ENCODE measurements around the gene LMF1. TPM values are rescaled to one million over a fixed set of nuclear protein-coding genes. Genes with fewer than 3 reads are reported as not detected.

The LMF1 gene
- total RNA-seq, 1 experiment from 2014 or later = 10.9 TPM

DNA sequence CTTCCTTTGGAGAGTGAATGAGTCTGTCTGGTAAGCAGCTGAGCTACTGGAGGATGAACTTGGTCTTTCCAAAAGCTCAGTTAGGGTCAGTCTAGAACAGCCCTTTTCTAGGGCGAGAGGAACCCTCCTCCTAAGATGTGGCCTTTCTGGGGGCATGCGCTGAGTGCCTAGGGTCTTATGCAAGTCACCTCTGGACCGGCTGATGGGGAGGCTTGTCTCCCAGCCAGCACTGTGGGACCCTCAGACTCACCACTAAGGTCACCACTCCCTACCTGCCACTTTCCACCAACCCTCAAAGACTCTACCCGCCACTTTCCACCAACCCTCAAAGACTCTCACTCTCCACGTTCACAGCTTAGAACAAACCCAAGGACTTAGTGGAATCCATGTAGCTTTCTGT lies 26.8 kb downstream of the LMF1 start:
- no peak for DNase-seq (ENCODE audit: low read depth, low spot score)
- in situ Hi-C loops (cut with HindIII; ENCODE audit: low pct_unique_long_range_greater_than_20kb, low sequenced_read_pairs) = no loop called here

DNA sequence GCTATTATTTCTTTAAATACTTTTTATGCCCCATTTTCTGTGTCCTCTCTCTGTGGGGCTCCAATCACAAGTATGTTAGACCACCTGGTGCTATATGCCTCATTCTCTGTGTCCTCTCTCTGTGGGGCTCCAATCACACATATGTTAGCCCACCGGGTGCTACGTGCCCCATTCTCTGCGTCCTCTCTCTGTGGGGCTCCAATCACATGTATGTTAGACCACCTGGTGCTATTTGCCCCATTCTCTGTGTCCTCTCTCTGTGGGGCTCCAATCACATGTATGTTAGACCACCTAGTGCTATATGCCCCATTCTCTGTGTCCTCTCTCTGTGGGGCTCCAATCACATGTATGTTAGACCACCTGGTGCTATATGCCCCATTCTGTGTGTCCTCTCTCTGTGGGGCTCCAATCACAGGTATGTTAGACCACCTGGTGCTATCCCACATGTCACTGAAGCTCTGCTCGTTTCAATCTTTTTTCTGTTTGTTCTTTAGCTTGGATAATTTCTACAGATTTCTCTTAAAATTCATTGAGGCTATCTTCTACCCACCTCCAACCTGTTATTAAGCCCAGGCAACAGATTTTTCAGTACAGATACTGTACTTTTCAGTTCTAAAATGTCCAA lies 28.2 kb downstream of the LMF1 start:
- in situ Hi-C loops (cut with HindIII; ENCODE audit: low pct_unique_long_range_greater_than_20kb, low sequenced_read_pairs) = no loop called here
- no peak for DNase-seq (ENCODE audit: low read depth, low spot score)

DNA sequence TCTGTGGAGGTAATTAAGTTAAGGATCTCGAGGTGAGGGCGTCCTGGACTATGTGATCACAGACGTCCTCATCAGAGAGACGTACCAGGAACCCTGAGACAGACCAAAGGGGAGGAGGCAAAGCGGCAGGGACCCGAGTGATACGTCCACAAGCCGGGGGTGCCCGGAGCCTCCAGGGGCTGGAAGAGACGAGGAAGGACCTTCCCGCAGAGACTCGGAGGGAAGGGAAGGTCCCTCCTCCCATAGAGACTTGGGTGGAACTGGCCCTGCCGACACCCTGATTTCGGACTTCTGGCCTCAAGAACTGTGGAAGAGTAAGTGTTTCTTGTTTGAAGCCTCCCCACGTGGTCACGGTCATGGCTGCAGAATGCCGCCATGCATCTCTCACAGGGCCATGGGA lies 30.8 kb downstream of the LMF1 start:
- in situ Hi-C loops (cut with HindIII; ENCODE audit: low pct_unique_long_range_greater_than_20kb, low sequenced_read_pairs) = no loop called here
- no peak for DNase-seq (ENCODE audit: low read depth, low spot score)

DNA sequence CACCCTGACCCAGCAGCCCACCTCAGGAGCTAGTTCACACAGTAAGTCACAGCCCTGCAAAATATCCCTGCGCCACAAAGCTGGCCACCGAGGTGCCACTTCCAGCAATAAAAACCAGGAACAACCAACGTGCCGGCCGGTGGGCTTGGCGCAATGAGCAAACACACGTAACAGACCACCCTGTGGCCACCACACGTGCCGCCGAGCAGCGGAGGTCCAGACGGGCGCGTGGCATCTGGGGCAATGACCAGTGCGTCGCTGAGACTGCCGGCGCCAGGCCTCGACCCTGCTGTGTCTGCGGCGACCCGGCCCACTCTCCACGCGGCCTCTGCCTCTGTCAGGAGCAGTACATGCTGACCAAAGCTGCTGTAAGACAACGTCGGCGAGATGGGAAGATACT lies 31.5 kb downstream of the LMF1 start:
- in situ Hi-C loops (cut with HindIII; ENCODE audit: low pct_unique_long_range_greater_than_20kb, low sequenced_read_pairs) = no loop called here
- no peak for DNase-seq (ENCODE audit: low read depth, low spot score)

DNA sequence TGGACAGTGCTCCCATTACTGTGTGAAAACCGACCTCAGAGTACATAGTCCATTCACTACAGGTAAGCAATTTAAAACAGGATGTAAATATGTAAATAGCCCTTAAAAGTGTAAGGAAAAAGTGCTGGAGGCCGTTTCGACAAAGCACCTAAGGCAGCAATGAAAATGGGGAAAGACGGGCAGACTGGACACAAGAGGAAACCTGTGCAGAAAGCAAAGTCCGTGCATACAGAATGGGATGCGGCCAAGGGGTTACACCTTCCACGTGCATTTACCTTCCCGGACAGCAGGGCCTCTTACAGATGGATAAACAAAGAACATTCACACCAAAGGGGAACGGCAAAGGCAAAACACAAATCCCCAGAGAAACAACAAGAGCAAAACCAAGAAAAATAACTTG lies 32.0 kb downstream of the LMF1 start:
- in situ Hi-C loops (cut with HindIII; ENCODE audit: low pct_unique_long_range_greater_than_20kb, low sequenced_read_pairs) = no loop called here
- no peak for DNase-seq (ENCODE audit: low read depth, low spot score)

DNA sequence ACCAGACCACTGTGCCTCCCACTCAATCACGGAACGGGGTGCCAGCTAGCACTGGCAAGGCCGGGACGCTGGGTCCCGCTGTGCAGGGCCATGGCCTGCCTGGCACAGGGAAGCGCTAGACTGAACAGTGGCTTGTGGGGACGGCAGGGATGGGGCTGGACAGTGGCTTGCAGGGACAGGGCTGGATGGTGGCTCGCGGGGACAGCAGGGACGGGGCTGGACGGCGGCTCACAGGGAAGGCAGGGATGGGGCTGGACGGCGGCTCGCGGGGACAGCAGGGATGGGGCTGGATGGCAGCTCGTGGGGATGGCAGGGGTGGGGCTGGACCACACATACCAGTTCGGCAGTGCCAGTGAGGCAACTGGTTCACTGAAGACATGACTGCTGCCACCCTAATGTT lies 32.6 kb downstream of the LMF1 start:
- DNase-seq (ENCODE audit: low read depth, low spot score) = no peak

DNA sequence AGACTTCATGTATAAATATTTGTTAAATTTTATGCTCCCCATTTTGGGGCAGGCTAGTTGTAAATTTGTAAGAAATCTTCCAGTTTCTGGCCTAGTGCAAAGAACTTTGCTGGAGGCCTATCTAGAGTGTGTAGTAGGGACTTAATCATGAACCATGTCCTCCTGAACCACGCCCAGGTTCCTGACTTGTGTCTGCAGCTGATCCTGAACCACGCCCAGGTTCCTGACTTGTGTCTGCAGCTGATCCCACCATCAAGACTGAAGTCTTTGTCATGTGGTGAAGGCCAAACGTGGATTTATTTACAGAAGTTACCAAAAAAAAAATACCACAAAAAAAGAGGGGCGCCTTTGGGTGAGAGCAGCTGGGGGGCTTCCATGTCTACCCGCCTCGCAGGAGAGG lies 33.1 kb downstream of the LMF1 start:
- in situ Hi-C loops (cut with HindIII; ENCODE audit: low pct_unique_long_range_greater_than_20kb, low sequenced_read_pairs) = no loop called here
- no peak for DNase-seq (ENCODE audit: low read depth, low spot score)

More for the DNA sequence above, 32.6 kb downstream of the LMF1 start:
- in situ Hi-C loops (cut with HindIII; ENCODE audit: low pct_unique_long_range_greater_than_20kb, low sequenced_read_pairs) = no loop called here

DNA sequence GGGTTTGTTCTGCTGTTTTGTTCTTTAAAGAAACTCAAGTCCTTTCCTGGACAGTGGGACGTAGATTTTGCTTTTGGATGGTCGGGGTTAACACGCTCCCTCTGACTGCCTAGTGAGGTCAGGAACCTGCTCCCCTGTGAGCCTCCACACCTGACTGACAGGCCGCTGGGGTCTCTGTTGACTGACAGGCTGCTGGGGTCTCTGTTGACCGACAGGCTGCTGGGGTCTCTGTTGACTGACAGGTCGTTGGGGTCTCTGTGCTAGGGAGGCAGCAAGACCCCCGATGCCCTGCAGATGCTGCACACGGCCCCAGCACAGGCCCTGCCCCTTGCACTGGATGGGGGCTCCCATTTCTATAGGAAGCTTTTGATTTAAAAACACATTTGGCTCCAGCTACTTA lies 33.5 kb downstream of the LMF1 start:
- no peak for DNase-seq (ENCODE audit: low read depth, low spot score)
- in situ Hi-C loops (cut with HindIII; ENCODE audit: low pct_unique_long_range_greater_than_20kb, low sequenced_read_pairs) = no loop called here

DNA sequence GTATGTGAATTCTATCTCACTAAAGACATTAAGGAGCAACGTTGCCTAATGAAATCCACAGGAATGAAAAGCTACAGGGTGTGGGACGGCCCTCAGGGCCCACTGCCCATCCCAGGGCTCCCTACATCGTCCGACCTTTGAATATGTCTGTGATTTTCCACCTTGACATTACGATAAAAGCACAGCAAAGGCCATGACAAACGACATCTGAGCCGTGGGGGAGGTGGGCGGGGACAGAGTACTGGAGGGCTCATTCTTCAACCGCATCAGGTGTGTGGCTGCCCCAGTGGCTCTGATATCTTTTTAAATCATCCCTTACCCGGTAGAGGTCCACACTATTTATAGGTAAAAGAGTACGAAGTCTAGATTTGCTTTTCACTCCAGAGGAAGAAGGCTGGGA lies 35.1 kb downstream of the LMF1 start:
- DNase-seq (ENCODE audit: low read depth, low spot score) = no peak
- in situ Hi-C loops (cut with HindIII; ENCODE audit: low pct_unique_long_range_greater_than_20kb, low sequenced_read_pairs) = no loop called here

DNA sequence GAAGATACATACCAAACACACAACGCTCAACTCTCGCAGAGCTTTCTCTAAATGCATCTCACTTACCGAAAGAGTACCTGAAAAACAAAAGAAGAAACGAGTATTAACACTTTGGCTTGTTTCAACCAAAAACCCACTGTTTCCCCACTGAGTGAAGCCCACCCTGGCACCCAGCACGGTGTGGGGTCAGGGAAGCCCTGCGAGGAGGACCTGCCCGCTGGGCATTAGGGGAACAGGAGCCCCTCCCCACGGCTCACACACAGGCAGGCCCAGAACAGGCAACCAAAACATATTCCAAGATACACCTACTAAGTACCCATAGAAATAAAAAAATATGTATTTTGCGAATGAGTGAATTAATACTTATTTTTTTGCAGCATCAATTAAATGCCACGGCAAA lies 36.6 kb downstream of the LMF1 start:
- DNase-seq (ENCODE audit: low read depth, low spot score) = no peak
- in situ Hi-C loops (cut with HindIII; ENCODE audit: low pct_unique_long_range_greater_than_20kb, low sequenced_read_pairs) = no loop called here

DNA sequence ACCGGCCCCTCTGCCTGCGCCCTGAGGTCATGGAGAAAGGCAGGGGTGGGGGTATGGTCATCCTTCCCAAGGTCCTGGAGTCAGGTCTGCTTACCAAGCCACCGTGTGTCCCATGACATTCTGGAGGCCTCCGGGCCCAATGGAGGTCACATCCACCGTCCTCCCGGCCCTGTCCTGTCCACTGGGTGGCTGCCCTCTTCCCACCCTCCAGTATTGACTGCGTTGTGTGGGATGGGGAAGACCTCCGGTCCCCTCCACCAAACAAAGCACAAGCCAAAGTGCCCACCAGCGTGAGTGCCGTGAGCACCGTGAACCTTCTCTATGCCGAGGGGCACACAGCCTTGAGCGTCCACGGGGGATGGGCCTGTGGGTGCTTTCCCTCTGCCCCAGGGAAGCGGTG lies 37.2 kb downstream of the LMF1 start:
- DNase-seq (ENCODE audit: low read depth, low spot score) = no peak
- in situ Hi-C loops (cut with HindIII; ENCODE audit: low pct_unique_long_range_greater_than_20kb, low sequenced_read_pairs) = no loop called here

DNA sequence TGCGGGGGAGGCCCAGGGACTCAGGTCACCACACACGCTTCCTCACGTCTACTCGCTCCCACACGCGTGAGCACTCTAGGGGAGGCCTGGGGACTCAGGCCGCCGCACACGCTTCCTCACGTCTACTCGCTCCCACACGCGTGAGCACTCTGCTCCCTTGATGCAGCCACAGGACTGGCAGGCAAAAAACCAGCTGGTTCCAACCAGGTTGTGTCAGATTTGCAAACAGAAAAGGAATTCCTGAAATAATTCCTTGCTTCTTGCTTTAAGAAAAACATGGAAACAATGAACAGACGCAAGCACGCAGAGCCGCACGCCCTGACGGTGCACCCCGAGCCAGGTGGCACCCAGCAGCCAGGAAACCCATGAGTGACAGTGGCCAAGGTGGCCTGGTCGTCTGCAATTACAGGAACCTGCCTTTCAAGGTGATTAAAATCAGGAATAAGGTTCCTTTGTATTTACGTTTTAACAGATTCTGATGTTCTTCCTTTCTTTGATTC lies 37.9 kb downstream of the LMF1 start:
- DNase-seq (ENCODE audit: low read depth, low spot score) = no peak
- in situ Hi-C loops (cut with HindIII; ENCODE audit: low pct_unique_long_range_greater_than_20kb, low sequenced_read_pairs) = no loop called here

DNA sequence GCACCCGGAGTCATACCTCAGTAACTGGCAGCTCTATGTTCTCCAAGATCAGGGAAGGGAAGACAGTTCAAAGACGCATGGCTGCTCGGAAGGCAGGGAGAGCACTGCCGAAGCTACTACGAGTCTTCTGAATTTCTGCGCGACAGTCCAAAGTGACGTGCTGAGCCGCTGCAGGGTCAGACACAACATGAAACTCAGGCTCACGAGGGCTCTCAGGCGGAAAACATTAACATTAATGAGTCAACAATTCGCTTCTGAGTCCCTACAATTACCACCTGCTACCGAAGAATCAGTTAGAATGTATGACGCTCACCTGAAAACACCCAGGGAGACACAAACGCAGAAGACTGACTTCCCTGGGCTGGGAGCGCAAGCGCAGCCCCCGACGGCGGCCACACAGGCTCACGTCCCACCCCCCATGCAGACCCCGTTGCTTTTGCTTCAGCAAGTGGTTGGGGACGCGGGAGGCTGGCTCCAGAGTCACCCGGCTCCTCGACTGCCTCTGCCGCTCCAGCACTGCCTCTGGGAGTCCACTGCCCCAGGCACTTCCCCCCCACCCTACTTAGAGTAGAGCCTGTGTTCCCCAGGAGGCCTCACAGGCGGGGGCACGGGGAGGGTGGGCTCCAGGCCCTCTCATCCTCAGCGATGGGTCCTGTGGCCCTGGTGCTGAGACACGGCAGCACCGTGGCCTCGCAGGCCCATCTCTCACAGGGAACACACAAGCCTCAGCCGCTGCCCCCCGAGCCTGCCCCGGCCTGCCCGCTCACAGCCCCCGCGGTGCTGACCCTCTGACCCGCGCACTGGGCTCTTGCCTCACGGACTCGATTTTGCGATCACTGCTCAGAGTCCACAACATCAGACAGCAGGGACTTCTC lies 38.9 kb downstream of the LMF1 start:
- no peak for DNase-seq (ENCODE audit: low read depth, low spot score)
- in situ Hi-C loops (cut with HindIII; ENCODE audit: low pct_unique_long_range_greater_than_20kb, low sequenced_read_pairs) = no loop called here

DNA sequence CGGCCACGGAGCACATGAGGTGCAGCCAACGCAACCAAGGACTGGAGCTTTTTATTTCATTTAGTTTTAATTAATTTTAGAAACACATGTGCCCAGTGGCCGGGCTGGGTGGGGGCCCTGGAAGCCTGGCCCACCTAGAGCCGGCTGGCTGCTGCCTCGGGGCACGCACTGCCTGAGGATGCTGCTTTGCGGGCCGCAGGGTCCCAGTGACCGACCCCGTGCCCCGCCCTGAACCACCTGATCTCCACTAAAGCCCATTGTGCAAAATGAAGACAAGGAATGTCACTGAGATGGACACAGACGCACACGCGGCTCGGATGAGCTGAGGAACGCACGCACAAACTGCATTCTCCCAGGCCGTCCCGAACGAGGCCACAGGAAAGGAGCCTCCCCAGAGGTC lies 39.6 kb downstream of the LMF1 start:
- no peak for DNase-seq (ENCODE audit: low read depth, low spot score)
- in situ Hi-C loops (cut with HindIII; ENCODE audit: low pct_unique_long_range_greater_than_20kb, low sequenced_read_pairs) = no loop called here

DNA sequence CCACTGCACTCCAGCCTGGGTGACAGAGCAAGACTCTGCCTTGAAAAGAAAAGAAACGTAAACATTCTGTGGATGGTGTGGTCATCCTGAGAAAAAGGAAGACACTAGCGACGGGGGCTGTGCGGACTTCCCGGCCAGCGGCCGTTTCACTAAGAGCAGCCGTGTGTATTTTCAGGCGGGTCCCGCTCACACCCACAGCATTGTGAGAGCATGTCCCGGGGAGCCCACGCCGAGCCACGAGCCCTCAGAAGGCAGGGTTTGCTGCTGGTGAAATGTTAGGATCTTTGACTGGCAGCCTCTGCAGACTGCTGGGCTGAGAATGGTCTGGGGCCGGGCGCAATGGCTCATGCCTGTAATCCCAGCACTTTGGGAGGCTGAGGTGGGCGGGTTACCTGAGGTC lies 40.3 kb downstream of the LMF1 start:
- in situ Hi-C loops (cut with HindIII; ENCODE audit: low pct_unique_long_range_greater_than_20kb, low sequenced_read_pairs) = no loop called here
- no peak for DNase-seq (ENCODE audit: low read depth, low spot score)

DNA sequence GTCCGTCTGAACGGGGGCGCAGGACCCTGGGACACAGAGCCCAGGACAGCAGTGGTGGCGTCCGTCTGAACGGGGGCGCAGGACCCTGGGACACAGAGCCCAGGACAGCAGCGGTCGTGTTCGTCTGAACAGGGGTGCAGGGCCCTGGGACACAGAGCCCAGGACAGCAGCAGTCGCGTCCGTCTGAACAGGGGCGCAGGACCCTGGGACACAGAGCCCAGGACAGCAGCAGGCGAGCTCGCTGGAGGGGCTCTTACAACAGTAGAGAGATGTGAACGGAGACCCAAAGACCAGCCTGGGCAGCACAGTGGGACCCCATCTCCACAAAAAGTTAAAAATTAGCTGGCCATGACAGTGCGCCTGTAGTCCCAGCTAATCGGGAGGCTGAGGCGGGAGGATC lies 40.7 kb downstream of the LMF1 start:
- in situ Hi-C loops (cut with HindIII; ENCODE audit: low pct_unique_long_range_greater_than_20kb, low sequenced_read_pairs) = no loop called here
- DNase-seq (ENCODE audit: low read depth, low spot score) = no peak

DNA sequence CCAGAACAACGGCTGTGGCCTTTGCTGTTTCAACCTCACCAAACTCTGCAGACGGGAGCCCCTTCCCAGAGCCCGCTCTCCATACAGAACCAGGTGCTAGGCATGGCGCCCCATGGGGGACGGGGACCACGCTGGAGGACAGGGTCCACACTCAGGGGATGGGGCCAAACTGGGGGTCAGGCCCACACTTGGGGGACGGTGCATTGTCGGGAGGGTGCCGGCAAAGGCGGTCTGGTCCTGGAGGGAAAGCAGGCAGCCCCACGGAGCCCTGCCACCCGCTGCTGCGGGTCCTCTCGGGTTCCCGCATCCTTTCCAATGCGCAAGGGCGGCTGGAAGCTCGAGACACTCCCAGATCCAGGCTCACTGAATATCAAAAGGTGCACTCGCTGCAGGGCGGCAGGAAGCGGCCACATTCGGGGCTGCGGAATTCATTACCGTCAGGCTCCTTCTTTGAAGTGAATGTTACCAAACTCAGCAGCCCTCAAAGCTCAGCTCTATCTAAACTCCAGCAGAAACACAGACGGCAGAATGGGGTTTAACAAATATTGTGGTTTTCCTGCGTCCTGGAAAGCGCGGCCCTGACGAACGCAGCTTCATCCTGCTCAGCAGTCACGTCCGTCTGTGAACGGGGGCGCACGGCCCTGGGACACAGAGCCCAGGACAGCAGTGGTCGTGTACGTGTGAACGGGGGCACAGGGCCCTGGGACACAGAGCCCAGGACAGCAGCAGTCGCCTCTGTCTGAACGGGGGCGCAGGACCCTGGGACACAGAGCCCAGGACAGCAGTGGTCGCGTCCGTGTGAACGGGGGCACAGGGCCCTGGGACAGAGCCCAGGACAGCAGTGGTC lies 41.3 kb downstream of the LMF1 start:
- DNase-seq (ENCODE audit: low read depth, low spot score) = no peak
- in situ Hi-C loops (cut with HindIII; ENCODE audit: low pct_unique_long_range_greater_than_20kb, low sequenced_read_pairs) = no loop called here

DNA sequence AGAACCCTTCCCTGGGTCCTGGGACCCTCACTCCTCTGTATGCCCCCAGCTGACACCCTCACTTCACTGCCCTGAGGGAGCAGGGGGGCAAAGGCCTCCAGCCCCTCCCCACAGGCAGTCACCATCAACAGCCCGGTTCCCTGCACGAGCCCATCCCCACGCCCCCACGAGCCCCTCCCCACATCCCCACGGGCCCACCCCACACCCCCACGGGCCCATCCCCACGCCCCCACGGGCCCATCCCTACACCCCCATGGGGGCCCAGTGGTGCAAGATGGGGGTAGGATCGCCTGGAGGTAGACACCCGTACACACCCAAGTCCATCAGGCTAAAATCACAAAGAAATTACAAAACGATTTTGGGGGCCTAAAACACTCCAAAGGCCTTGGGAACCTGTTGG lies 42.3 kb downstream of the LMF1 start:
- DNase-seq (ENCODE audit: low read depth, low spot score) = no peak
- in situ Hi-C loops (cut with HindIII; ENCODE audit: low pct_unique_long_range_greater_than_20kb, low sequenced_read_pairs) = no loop called here
